ENCODE results near the gene PTGDS.

- TF ChIP-seq, protein P1, sequence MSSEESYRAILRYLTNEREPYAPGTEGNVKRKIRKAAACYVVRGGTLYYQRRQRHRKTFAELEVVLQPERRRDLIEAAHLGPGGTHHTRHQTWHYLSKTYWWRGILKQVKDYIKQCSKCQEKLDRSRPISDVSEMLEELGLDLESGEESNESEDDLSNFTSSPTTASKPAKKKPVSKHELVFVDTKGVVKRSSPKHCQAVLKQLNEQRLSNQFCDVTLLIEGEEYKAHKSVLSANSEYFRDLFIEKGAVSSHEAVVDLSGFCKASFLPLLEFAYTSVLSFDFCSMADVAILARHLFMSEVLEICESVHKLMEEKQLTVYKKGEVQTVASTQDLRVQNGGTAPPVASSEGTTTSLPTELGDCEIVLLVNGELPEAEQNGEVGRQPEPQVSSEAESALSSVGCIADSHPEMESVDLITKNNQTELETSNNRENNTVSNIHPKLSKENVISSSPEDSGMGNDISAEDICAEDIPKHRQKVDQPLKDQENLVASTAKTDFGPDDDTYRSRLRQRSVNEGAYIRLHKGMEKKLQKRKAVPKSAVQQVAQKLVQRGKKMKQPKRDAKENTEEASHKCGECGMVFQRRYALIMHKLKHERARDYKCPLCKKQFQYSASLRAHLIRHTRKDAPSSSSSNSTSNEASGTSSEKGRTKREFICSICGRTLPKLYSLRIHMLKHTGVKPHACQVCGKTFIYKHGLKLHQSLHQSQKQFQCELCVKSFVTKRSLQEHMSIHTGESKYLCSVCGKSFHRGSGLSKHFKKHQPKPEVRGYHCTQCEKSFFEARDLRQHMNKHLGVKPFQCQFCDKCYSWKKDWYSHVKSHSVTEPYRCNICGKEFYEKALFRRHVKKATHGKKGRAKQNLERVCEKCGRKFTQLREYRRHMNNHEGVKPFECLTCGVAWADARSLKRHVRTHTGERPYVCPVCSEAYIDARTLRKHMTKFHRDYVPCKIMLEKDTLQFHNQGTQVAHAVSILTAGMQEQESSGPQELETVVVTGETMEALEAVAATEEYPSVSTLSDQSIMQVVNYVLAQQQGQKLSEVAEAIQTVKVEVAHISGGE (CRISPR knock-in tag; IDR thresholded peaks at IDR 0.05), result no peak
- TF ChIP-seq HDAC6 (IDR thresholded peaks at IDR 0.05; ENCODE audit: low read depth, low read length) (no peak), SMARCE1 (IDR thresholded peaks at IDR 0.05) (no peak), PATZ1 (CRISPR knock-in tag; IDR thresholded peaks at IDR 0.05; ENCODE audit: borderline replicate concordance) (no peak), FOS (IDR thresholded peaks at IDR 0.05; ENCODE audit: extremely low read depth, insufficient read length) (no peak), RBM22 (IDR thresholded peaks at IDR 0.05; ENCODE audit: low read depth, low read length, poor library complexity, severe bottlenecking) (no peak), TCF15 (CRISPR knock-in tag; IDR thresholded peaks at IDR 0.05) (no peak)
- TF ChIP-seq, protein P2, sequence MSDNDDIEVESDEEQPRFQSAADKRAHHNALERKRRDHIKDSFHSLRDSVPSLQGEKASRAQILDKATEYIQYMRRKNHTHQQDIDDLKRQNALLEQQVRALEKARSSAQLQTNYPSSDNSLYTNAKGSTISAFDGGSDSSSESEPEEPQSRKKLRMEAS (CRISPR knock-in tag; IDR thresholded peaks at IDR 0.05), result no peak
Observed at GRCh38 chr9:137009938-137010732, 32.8 kb downstream of the PTGDS start.
